Skeletal muscle tissue (tissue), 4 donors: ENCODE data around the gene RHOT1. TPM values are rescaled to one million over a fixed set of nuclear protein-coding genes. Genes with fewer than 3 reads are reported as not detected.
"Not testable (repeated sequence)": the region's sequence is repeated elsewhere in the genome, so short reads cannot be mapped to it uniquely, and the experiment has no call there.

Experiments
- H3K27ac ChIP-seq: one replicate; pipeline ENCODE4 v1.7.0; 2013; ENCODE audit warnings: mild to moderate bottlenecking, low read depth, low read length, inconsistent platforms
- H3K27me3 ChIP-seq, 3 donors: one replicate each; pipeline ENCODE4 v1.7.0; 2013; ENCODE audit warnings: low read length in 3 of 3; ENCODE audit not compliant: control insufficient read depth in 3 of 3, insufficient read depth in 3 of 3
- H3K36me3 ChIP-seq, 3 donors: one replicate each; pipeline ENCODE4 v1.7.0; 2013; ENCODE audit warnings: low read length in 3 of 3; ENCODE audit not compliant: control insufficient read depth in 3 of 3, insufficient read depth in 3 of 3
- H3K4me1 ChIP-seq, 3 donors: one replicate each; pipeline ENCODE4 v1.7.0; 2013; ENCODE audit warnings: low read length in 3 of 3, mild to moderate bottlenecking in 3 of 3; ENCODE audit not compliant: control insufficient read depth in 3 of 3, insufficient read depth in 3 of 3
- H3K4me3 ChIP-seq, 3 donors: one replicate each; pipeline ENCODE4 v1.7.0; 2013; ENCODE audit warnings: low read length in 3 of 3
- H3K9ac ChIP-seq, 3 donors: one replicate each; pipeline ENCODE4 v1.7.0; 2013; ENCODE audit warnings: low read length in 3 of 3, mild to moderate bottlenecking in 3 of 3, moderate library complexity in 2 of 3, low read depth in 1 of 3
- H3K9me3 ChIP-seq, 3 donors: one replicate each; pipeline ENCODE4 v1.7.0; 2013; ENCODE audit warnings: low read length in 3 of 3; ENCODE audit not compliant: control insufficient read depth in 3 of 3
- total RNA-seq: library from RNA; depleted of rRNA; stranded (reverse); fragments of >200 nt; gene quantifications from one replicate; pipeline ENCODE4 v1.2.3, GENCODE V29; 2014
- donor health status: Osteomylitis.

The RHOT1 gene
- total RNA-seq, 1 donor from 2014 or later: 51.1 TPM

DNA sequence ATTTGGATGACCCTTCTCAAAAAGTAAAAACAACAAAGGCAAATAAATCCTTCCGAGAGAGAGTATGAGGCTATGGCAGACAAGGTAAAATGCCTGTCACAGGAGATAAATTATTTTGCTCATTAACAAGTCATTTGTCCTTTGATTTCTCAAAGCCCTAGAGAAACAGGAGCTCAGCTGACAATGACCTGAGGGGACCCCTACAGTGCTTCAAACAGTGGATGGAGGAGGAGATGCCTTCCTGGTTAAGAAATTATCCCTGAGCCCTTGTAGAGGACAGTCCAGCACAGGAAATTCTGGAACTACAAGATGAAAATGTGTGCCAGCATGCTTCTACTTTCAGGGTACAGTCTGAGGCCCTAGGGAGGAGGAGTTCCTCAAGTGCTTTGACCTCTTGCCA, 99.3 kb downstream of the RHOT1 start:
- no peak overlapping the region for H3K4me3 ChIP-seq
- no peaks in the 10 kb centered on the region for H3K9me3 ChIP-seq
- no peak overlapping the region for H3K27ac ChIP-seq
- H3K27me3 ChIP-seq: no peaks in the 10 kb centered on the region
- H3K9ac ChIP-seq: no peak overlapping the region
- no peaks in the 10 kb centered on the region for H3K36me3 ChIP-seq
- H3K4me1 ChIP-seq: no peaks in the 10 kb centered on the region

GRCh38 chr17:32249475-32249874, 107.2 kb downstream of the RHOT1 start:
- Histone ChIP-seq H3K4me3 (no peak overlapping the region), H3K27ac (no peak overlapping the region), H3K36me3 (no peaks in the 10 kb centered on the region), H3K4me1 (no peaks in the 10 kb centered on the region), H3K9ac (no peak overlapping the region), H3K27me3 (no peaks in the 10 kb centered on the region), H3K9me3 (no peaks in the 10 kb centered on the region)

GRCh38 chr17:32253117-32253611, 110.9 kb downstream of the RHOT1 start:
- H3K4me1 ChIP-seq: peaks cover 0 to 4% (median 3%) of the 10 kb centered on the region in 3 donors
- no peaks in the 10 kb centered on the region for H3K36me3 ChIP-seq
- no peak overlapping the region for H3K27ac ChIP-seq
- H3K9ac ChIP-seq: no peak overlapping the region
- H3K9me3 ChIP-seq: no peaks in the 10 kb centered on the region
- no peak overlapping the region for H3K4me3 ChIP-seq
- H3K27me3 ChIP-seq: no peaks in the 10 kb centered on the region

DNA sequence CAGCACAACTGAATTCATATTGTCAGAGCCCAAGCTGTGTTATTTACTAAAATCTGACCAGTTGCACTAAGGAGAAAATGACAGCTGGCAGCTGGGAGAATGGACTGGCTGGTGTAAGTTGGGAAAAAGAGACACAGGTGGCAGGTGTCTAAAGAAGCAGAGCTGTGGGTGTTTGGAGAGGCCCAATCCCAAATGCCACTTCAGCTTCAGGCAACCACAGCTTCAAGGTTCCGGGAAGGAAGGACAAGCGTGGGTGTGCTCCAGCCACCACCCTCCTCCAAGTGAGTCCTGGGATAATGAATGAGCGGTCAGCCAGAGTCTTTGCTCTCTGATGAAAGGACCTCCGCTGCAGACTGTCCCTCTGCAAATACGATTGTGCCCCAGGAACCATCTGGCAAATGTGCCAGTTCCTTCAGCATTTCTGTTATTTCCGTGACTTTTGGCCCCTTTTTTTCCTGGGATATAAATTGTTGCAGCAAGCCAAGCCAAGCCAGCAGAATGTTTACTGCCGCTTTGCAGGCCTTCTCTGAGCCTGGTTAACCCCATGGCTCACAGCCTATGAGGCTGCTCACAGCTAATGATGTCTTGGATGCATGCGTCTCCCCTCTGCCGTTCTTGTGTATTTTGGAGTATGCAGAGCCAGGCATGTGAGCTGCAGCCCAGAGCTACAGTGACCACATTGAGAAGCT, 113.9 kb downstream of the RHOT1 start:
- H3K9ac ChIP-seq: no peak overlapping the region
- no peaks in the 10 kb centered on the region for H3K9me3 ChIP-seq
- peaks cover 0 to 4% (median 3%) of the 10 kb centered on the region in 3 donors for H3K4me1 ChIP-seq
- H3K4me3 ChIP-seq: no peak overlapping the region
- H3K27ac ChIP-seq: no peak overlapping the region
- peaks cover 0 to 5% (median 2%) of the 10 kb centered on the region in 3 donors for H3K27me3 ChIP-seq
- no peaks in the 10 kb centered on the region for H3K36me3 ChIP-seq

GRCh38 chr17:32256701-32257019, 114.4 kb downstream of the RHOT1 start:
- H3K4me1 ChIP-seq: peaks cover 0 to 4% (median 3%) of the 10 kb centered on the region in 3 donors
- H3K36me3 ChIP-seq: no peaks in the 10 kb centered on the region
- H3K27ac ChIP-seq: no peak overlapping the region
- H3K4me3 ChIP-seq: no peak overlapping the region
- H3K9me3 ChIP-seq: no peaks in the 10 kb centered on the region
- peaks cover 0 to 5% (median 5%) of the 10 kb centered on the region in 3 donors for H3K27me3 ChIP-seq
- no peak overlapping the region for H3K9ac ChIP-seq

DNA sequence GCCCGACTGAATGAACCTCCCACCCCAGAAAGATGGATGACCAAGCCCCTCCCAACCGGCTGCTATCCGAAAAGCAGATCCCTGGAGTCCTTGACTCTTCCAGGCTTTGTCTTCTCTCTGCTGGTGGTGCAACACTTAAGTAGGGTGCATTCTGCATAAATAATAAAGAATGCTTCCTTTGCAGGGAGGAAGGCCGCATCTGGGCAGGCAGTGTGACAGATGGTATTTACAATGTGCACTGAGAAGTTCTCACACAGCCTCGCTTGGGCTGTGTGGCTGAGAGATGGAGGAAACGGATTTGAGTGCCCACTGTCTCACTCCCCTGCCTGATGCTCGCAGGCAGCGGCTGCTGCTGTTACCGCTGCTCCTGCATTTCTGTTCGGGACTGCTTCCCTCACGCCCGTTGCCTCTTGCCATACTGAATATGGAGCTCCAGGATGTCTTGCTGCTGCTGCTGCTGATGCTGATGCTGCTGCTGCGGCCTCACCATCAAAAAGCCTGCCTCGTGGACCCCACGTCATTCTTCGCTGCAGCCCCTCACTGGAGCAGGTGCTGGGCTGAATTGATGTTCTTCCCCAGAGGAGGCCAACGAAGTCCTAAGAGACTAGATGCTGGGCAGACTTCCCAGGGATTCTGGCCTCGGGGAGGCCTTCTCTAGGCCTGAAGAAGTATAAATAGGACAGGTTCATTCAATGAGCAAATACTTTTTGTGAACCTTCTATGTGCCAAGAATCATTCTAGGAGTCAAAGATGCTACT, 116.3 kb downstream of the RHOT1 start:
- Histone ChIP-seq H3K9ac (no peak overlapping the region), H3K36me3 (no peaks in the 10 kb centered on the region), H3K4me1 (peaks cover 0 to 4% (median 3%) of the 10 kb centered on the region in 3 donors), H3K4me3 (no peak overlapping the region), H3K9me3 (no peaks in the 10 kb centered on the region), H3K27ac (no peak overlapping the region), H3K27me3 (peaks cover 9 to 16% (median 12%) of the 10 kb centered on the region in 3 donors)

DNA sequence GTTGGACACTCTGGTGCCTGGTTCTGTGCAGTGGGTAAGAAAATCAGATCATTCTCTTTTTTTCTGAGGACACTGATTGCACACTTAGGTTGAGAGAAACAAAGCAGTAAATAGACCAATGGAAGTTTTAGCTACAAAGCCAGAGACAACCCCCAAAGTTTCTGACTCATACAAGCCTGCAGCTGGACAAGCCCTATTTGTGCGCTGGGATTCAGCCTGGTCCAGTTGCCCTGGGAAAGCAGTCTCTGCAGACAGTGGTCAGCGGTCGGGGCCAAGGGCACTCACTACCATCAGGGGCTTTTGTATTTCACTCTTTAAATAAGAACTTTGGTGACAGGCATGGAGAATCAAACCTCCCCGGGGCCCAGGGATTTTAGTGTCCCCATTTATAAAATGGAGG, 117.3 kb downstream of the RHOT1 start:
- no peaks in the 10 kb centered on the region for H3K9me3 ChIP-seq
- H3K4me3 ChIP-seq: no peak overlapping the region
- H3K27me3 ChIP-seq: peaks cover 9 to 16% (median 12%) of the 10 kb centered on the region in 3 donors
- no peaks in the 10 kb centered on the region for H3K36me3 ChIP-seq
- H3K4me1 ChIP-seq: peaks cover 0 to 5% (median 3%) of the 10 kb centered on the region in 3 donors
- H3K27ac ChIP-seq: no peak overlapping the region
- no peak overlapping the region for H3K9ac ChIP-seq

- Histone ChIP-seq H3K27me3 (peaks cover 16 to 25% (median 16%) of the 10 kb centered on the region in 3 donors), H3K27ac (no peak overlapping the region), H3K36me3 (no peaks in the 10 kb centered on the region), H3K4me1 (peaks cover 6 to 11% (median 9%) of the 10 kb centered on the region in 3 donors), H3K9me3 (no peaks in the 10 kb centered on the region), H3K9ac (no peak overlapping the region), H3K4me3 (no peak overlapping the region)
Observed at GRCh38 chr17:32261417-32261736, 119.1 kb downstream of the RHOT1 start.

DNA sequence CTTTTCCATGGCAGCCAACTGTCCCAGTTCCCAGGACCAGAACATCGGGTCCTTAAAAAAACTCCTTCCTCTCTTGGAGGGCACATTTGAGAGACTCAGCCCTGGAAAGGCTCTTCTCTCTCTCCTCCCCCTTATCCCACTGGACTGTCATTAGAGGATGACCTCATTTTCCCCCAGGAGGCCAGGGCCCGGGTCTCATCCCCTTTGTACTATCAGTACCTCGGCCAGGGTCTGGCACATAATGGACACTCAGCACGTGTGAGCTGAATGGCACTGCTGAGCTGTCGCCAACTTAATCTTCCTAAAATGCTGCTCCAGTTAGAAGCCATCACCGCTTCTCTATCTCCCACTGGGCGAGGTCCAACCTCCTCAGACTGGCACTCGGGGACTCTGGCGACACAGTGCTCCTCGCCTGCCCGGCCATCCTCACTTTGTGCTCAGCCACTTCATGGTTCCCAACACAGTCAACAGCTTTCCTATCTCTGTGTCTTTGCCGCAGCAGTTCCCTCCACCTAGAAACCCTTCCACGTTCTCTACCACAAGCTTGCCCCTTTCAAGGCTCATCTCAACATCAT, 119.7 kb downstream of the RHOT1 start:
- Histone ChIP-seq H3K36me3 (no peaks in the 10 kb centered on the region), H3K4me1 (peaks cover 13 to 15% (median 13%) of the 10 kb centered on the region in 3 donors), H3K27me3 (peaks cover 22 to 31% (median 23%) of the 10 kb centered on the region in 3 donors), H3K4me3 (no peak overlapping the region), H3K9me3 (no peaks in the 10 kb centered on the region), H3K27ac (no peak overlapping the region), H3K9ac (no peak overlapping the region)

DNA sequence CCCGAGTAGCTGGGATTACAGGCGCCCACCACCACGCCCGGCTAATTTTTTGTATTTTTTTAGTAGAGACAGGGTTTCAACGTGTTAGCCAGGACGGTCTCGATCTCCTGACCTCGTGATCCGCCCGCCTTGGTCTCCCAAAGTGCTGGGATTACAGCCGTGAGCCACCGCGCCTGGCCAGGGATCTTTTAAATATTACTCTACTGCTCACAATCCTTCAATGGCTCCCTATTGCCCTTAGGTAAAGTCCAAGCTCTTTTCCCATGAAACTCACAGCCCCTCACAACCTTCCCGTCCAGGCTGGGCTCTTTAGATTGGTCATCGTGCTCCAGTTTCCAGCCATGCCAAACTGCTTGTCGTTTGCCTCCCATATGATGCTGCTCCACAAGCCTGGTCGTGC, 121.2 kb downstream of the RHOT1 start:
- H3K27me3 ChIP-seq: peaks cover 31 to 44% (median 35%) of the 10 kb centered on the region in 3 donors
- H3K9me3 ChIP-seq, H3K4me3 ChIP-seq, H3K36me3 ChIP-seq, H3K9ac ChIP-seq, H3K27ac ChIP-seq: not testable (repeated sequence)
- H3K4me1 ChIP-seq: peaks cover 15 to 19% (median 19%) of the 10 kb centered on the region in 3 donors
